Stromal cell of bone marrow (primary cell): Measurements from ENCODE around the gene IWS1.
"Not testable (repeated sequence)": the region's sequence is repeated elsewhere in the genome, so short reads cannot be mapped to it uniquely, and the experiment has no call there.

Experiments
- DNase-seq: peaks from one replicate; pipeline ENCODE4 v3.0.0-alpha.2; 2012; ENCODE audit warnings: low read depth

The IWS1 gene

DNA sequence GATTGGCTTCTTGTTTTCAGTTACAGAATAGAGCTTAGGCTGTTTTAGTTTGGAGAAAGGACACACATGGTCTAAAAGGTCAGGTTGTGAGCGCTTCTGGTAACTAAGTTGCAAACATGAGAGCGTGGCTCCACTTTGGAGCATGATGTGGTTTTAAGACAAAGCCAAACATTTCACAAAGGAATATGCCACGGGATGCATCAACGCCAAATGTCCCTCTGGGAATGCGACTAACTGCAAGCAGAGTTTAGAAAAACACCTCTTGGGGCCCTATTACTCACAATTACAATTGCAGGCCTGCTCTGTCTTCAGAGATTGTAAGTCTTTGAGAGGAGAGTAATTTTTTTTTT lies 34.6 kb upstream of the IWS1 start:
- peak; percentile 84 for DNase-seq

DNA sequence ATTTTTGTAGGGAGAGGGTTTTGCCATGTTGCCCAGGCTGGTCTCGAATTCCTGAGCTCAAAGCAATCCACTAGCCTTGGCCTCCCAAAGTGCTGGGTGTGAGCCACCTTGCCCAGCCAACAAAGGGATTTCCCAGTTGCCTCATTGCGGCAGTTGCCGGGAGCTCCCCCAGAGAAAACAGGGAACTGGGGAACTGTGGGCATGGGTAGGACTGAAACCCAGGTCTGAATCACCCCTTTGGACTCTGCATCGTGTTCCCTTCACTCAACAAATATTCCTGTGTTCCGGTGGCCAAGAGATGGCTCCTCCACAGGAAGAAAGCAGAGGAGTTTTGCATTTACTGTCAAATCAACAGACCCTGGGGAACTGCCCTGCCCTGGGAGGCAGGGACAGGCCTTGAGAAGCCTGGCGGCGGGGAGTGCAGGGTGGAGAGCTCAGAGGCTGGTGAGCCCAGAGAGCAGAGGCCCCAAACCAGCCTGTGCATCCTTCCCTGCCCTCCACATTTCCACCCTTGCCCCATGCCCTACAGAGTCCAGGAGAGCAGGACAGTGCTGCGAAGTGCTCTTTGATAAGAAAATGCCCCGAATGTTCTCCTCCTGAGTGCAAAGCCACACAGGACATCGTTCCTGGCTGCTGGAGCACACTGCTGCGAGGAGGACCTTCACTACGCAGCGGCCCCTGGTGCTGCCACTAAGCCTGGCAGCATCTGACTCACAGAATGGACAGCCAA lies 34.1 kb upstream of the IWS1 start:
- peak; percentile 26 for DNase-seq

DNA sequence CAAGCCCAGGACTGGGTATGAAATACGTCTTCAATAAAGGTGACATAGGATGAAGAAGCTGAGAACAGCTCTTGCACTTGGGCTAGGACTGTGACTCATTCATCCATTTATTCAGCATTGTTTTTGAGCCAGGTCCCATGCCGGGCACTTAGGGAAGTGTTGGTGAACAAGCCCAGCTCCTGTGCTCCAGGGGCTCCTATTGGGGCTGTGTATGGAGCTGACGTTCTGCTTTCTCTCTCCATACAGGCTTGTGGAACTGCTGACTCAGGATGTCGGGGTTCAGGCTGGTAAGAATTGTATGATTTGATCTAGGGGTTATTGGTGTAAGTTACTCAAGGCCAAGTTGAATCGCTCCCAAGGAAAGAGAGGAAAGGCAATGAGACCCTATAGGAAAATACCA lies 33.2 kb upstream of the IWS1 start:
- no peak for DNase-seq

DNA sequence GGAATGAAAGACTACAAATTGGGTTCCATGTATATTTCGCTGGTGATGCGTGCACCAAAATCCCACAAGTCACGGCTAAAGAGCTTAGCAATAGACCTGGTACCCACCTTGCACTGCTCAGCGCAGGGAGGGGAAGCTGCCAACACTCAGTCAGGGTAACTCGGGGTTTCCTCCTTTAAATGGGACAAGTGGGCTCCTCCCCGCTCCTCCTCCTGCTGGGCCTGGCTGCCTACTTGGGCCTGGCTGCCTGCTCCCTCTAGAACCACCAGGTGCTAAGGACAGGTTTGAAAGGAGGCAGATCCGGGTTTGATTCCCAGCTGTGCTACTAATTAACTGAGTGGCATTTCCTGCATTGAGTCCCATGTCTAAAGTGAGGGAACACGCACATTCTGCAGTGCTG lies 32.6 kb upstream of the IWS1 start:
- DNase-seq: no peak

DNA sequence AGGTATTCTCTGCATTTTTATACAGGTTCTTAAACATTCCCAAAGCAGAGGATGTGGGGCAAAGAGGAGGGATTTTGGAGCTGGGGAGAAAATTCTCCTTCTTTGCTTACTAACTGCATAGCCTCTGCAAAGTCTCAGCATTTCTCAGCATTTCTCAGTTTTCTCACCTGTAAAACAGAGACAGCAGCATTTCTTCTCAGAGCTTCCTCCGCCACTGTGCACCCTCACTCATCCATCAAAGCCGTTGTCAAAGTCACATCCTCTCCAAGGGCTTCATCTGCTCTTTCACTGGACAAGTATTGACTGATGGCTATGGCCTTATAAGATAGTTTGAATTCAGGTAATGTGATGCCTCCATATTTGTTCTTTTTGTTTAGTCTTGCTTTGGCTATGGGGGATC lies 26.6 kb upstream of the IWS1 start:
- DNase-seq: no peak

DNA sequence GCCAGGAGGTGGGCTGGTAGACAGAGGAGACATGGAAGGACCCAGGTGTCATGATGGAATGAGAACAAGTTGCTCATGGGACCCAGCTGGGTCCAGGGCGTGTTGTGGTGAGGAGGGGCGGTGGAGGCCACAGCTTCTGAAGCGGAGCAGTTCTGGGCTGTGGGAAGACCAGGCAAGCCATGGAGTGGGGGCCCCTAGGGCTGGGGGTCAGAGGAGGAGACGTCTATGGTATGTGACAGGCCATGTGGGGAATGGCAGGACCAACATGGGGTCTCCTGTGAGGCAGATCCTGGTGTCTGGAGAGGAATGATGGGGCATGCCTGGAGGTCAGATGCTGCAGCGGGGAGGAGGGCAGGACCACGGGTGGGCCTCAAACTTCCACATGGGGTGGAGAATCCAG lies 26.0 kb upstream of the IWS1 start:
- no peak for DNase-seq

DNA sequence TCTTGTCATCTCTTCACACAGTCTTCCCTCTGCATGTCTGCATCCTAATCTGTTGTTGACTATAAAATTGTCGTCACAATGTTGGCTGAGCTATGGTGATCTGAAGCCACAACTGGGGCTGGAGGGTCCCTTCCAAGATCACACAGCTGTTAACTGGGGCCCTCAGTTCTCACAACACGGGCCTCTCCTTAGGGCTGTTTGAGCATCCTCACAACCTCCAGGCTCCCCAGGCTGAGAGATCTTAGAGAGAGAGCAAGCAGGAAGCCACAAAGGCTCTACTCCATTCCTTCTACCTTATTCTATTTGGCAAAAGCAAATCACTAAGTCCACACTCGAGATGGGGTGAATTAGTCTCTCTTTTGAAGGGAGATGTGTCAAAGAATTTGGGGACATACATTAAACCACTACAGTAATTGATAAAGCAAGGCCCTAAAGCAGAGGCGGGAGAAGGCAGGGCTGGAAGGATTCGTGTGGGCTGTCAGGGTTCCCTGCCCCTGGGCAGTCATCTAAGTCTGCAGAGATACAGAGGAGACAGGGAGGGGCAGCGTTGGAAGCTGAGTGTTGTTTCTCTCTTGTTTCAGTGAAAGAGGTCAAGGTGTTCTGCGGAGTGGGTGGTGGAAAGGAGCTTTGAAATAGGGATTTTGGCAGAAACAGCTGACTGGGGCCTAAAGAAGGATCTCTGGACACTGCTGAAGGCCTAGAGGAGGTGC lies 25.1 kb upstream of the IWS1 start:
- no peak for DNase-seq

DNA sequence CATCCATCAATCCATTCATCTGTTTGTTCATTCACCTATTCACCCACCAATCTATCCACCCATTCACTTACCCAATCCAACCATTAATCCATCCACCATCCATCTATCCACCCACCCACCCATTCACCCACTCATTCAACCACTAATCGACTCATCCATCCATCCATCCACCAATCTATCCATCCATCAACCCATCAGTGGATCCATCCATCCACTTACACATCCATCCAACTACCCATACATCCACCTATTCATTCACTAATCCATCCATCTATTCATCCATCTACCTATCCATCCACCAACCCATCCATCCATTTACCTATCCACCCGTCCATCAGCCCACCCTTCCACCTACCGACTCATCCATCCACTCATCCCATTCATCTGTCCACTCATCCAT lies 20.5 kb upstream of the IWS1 start:
- DNase-seq: no peak

DNA sequence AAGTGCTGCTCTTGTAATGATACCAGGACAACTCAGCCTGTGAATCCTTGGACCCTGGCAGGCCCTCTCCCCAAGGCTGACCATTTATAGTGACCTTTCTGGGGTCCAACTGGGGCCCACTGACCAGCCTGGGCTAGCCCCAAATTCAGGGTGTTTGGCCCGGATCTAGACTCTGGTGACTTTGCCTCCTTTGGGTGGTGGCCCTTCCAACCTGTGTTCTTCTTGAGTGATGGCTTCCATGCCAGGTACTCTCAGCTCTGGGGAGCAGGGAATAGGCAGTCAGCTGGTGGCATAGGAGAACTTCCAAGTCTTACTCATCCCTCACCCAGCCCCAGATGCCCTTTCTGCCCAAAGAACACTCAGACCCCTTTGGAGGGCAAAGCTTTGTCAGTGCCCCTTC lies 19.5 kb upstream of the IWS1 start:
- no peak for DNase-seq

DNA sequence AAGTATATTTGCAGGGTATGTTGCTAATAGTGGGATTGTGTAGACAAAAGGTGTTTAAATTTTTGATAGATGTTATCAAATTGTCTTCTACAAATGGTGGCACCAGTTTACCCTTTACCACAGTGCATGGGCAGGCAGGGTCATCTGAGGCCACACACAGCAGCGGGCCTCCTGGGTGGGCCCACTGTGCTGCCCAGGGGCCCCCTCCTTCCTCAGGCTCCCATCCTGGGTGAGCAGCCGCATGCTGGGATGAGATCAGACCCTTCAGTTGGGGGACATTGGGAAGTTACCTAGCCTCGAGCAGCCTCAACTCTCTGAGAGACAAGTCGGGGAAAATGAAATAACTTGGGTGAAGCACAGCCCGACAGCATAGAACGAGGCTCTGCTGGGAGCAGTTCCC lies 18.9 kb upstream of the IWS1 start:
- DNase-seq: no peak

DNA sequence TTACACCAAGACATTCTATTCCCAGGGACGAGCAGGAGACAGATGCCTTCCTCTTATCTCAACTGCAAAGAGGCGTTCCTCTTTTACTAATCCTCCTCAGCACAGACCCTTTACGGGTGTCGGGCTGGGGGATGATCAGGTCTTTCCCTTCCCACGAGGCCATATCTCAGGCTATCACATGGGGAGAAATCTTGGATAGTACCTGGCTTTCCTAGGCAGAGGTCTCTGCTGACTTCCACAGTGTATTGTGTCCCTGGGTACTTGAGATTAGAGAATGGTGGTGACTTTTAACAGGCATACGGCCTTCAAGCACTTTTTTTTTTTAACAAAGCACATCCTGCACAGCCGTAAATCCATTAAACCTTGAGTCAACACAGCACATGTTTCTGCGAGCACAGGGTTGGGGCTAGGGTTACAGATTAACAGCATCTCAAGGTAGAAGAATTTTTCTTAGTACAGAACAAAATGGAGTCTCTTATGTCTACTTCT lies 16.8 kb upstream of the IWS1 start:
- not testable (repeated sequence) for DNase-seq

DNA sequence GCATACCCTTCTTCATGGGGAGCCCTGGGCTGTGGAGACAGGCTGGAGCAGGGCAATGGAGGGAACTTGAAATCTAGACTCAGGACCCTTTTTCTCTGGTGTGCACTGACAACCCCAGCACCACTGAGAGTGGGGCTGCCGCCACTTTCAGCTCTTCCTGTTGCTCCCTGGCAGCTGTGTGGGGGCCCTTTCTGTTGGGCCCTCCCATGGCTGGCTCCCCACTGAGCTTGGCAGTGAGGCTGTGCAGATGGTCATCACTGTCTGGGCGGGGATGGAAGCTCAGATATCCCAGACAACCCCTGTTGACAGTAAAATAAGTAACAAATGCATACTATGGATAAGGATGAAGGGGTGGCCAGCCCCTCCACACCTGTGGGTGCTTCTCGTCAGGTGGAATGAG lies 15.9 kb upstream of the IWS1 start:
- no peak for DNase-seq

DNA sequence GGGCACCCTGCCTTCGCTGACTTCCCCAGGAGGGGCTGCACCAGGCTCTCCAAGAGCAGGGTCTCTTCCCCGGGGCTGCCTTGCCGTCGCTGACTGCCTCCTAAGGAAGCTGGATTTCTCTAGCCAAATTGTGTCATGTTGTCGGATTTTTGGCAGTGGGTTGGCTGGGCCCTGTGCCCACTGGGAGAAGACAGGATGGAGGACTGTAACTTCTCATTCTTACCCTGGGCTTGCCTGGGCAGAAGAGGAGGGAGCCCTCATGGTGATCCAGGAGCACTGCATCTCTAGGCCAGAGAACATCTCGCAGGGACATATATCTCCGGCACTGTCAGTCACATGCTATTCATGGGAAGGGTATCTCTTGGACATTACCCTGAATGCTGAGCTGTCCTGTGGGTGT lies 15.5 kb upstream of the IWS1 start:
- no peak for DNase-seq

DNA sequence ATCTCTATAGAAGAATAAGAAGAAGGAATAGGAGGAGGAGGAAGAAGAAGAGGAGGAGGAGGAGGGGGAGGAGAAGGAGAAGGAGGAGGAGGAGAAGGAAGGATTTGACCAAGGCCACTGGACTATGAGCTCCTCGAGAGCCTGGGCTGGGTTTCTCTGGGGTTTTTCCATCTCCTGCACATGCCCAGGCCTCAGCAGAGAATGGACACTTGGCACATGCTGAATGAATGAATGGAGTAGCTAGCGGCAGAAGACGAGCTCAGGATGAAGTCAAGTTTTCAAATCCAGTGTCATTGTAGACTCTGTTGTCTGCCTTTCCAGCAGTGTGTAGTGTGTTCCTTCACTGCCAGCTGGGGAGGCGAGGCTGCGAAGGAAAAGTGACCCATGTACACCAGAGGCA lies 11.4 kb upstream of the IWS1 start:
- no peak for DNase-seq

DNA sequence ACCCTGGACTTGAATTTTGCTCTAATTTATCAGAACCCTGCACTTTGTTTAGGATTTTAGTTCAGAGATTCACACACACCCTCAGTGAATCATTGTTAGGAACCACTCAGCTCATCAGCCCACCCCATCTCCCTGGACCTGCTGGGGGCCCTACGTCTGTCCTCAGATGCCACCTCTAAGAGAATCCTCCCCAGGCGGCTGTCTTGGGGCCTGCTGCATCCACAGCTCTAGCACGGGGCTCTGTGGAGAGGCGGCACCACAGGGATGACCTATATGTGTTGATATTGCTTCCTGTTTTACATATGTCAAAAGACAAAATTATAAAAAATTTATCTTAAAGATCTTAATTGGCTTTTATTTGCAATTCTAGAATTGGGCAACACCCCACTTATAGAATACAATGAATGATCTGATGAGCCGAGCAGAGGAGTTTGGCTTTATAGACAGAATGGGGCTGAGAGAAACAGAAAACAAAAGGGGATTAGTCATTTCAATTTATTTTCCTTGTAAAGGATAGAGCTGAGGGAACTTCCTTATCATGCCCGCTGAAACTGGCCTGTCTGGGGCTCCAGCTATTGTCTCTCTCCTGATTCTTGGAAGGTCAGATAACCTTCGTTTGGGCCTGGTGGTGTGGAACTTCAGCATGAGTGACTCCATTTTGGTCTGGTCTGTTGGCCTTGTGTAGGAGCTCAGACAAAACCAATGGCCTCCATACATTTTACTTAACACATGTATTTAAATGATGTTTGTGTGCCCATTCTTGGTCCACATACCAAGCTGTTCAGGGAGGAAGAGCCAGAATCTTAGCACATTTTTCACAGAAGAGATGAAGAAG lies 10.6 kb upstream of the IWS1 start:
- no peak for DNase-seq

DNA sequence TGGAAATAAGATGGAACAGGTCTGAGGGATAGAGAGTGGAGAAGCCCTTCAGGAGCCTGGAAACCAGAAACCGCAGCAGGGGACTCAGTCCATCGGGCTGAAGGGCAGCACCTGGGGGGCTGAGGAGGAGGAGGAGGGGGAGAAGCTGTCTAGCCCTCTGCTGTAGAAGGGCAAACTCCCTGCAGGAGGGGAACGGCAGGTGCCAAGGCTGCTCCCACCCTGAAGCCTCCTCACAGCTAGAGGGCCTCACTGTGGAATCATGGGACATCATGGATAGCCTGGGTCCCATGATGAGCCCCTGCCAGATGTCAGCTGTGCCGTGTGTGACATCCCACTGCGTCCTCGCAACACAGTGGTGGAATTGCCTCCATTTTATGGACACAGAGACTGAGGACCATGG lies 9.6 kb upstream of the IWS1 start:
- DNase-seq: no peak

DNA sequence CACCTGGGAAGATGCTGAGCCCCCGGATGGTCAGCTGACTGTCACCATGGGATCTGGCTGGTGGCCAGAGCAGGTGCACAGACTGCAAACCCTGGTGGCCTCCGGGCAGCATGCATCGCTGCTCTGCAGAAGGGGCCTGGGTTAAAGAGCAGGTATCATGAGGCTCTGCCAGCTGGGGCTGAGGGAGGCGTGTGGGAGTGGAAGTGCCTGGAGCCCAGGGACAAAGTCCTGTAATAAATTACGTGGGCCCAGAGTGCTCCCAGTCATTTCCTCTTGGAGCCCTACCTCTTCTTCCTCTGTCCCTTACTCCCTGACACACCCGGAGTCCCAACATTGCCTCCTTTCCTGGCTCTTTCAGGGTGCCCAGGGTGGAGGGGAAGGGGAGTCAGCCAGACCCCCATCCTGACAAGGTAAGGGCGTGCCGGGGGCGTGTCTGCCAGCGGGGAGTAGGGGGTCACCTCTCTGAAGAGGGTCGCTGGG lies 9.2 kb upstream of the IWS1 start, which contains the start of gene MYO7B:
Gene MYO7B, plus strand, starts transcription at position 262 of the 480 bp plus-strand sequence. CDS start 24,040 bp downstream, outside the sequence.
- DNase-seq: no peak

DNA sequence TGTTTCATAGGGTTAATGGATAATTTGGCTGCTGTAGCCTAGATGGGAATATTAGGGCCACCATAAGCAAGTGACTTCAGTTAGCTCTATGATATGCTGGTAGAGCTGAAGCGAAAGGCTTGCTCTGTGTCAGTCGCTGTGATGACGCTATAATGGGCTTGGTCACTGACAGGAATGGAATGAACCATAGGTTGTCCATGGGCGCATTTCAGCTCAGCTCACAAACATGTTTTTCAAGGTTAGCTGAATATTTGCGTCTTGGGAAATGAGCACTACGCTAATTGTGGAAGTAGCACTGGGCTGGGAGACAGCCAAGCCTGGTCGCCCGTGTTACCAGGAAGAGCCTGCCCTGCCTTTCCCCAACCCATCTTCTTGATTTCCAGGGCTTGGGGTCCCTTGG lies 6.0 kb upstream of the IWS1 start:
- DNase-seq: no peak

DNA sequence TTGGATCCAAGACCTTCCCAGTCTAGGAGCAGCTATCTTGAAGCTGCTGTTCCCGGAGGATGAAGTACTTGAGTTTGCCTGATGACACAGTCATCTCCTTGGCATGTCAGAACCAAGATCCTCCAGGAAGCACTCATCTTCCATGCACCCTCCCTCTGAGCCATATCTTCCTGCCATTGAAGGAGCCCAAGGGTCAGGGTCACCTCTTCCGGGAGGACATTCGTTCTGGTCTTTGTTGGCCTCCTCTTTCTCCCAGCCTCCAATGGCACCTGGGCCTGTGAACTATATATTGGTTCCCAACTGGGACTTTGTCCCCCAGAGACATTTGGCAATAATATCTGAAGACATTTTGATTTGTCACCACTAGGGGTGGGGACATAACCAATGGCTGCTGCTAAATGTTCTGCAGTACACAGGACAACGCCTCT lies 4.9 kb upstream of the IWS1 start:
- DNase-seq: no peak

DNA sequence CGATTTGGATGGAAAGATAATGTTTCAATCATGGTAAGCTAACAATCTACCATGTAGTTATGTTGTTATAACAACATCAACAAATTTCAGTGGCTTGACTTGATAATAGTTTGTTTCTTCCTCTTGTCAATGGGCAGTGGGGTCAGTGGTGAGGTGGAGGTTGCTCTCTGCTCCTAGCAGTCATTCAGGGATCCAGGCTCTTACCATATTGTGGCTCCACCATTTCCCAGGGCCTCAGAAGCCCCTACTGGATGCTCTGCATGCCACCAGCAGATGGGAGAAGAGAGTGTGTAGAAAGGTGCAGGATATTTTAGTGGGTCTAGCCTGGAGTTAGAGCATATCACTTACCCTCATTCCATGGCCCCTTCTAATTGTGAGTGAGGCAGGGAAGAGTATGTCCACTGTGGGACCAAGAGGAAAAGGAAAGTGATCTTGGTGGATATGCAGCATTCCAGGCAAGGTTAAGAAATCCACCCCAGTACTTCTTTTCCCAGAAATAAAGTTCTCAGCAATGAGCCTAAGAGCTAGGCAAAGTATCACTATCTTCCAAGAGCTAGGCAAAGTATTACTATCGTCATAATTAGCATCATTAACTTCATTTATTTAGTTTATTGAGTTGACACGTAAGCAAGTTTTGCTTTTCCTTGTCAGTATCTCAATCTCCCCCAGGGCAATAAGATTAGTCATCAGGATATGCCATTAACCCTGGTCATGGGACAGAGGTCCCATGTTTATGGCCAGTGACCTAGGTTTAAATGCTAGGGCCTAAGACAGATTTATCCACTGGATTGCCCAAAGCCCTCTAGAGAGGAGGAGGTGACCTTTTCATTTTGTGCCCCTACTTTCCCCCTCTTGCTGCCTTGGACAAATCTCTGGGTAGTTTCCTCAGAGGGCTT lies 4.2 kb upstream of the IWS1 start:
- no peak for DNase-seq

DNA sequence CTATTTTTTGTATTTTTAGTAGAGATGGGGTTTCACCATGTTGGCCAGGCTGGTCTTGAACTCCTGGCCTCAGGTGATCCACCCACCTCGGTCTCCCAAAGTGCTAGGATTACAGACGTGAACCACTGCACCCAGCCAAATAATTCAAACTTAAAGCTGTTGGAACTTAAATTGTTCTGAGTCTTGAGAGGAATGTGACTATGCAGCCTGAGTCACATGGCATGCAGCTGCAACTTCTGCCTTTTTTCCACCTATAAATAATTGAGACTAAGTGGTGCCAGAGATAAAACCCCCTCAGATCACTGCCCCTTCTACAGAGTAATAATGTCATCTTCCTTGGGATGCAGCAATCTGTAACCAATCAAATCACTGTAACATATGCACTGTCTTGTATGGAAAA lies 3.1 kb upstream of the IWS1 start:
- DNase-seq: not testable (repeated sequence)

DNA sequence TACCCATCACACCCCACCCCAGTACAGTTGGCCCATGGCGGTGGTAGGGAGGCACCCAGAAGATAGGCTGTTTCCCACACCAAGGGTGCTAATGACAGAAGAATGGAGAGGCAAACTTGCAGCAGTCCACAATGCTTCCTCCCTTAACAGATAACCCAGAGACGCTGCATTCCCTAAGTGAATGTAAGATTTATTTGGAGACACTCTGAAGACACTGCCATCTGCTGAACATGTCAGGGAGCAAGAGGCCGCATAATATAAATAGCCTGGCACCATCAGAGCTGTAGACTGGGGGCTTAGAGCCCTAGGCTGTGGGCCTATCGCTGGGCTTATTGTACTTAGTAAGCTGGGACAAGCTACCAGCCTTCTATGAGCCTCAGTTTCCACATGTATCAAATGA lies 2.2 kb upstream of the IWS1 start:
- no peak for DNase-seq
